Epithelial cell of esophagus (primary cell): ENCODE results near the gene GPC5.

Source experiments
- DNase-seq: peaks from one replicate; pipeline ENCODE4 v3.0.0; 2010; ENCODE audit warnings: low read depth
- H3K4me3 ChIP-seq: 2 replicates; pipeline ENCODE4 v1.5.1; 2011; ENCODE audit warnings: mild to moderate bottlenecking, low read length, control low read depth
- CTCF ChIP-seq: IDR thresholded peaks from 2 replicates; pipeline ENCODE4 v1.5.1; 2011; ENCODE audit warnings: low read depth, mild to moderate bottlenecking, low read length, control low read depth, inconsistent platforms; ENCODE audit not compliant: insufficient read depth; ENCODE audit errors: missing control alignments

Gene GPC5

GRCh38 chr13:91724591-91724990 lies 326.2 kb downstream of the GPC5 start:
- no peak for TF ChIP-seq CTCF
- H3K4me3 ChIP-seq = no peak overlapping the region
- DNase-seq = no peak

GRCh38 chr13:91725646-91726045 lies 327.2 kb downstream of the GPC5 start:
- H3K4me3 ChIP-seq = no peak overlapping the region
- no peak for TF ChIP-seq CTCF
- DNase-seq = no peak

GRCh38 chr13:91726671-91727070 lies 328.2 kb downstream of the GPC5 start:
- no peak overlapping the region for H3K4me3 ChIP-seq
- no peak for DNase-seq
- no peak for TF ChIP-seq CTCF

- no peak overlapping the region for H3K4me3 ChIP-seq
- TF ChIP-seq CTCF = no peak
- no peak for DNase-seq
These were observed 331.4 kb downstream of the GPC5 start for GRCh38 chr13:91729859-91730258.

GRCh38 chr13:91739751-91740150 lies 341.3 kb downstream of the GPC5 start:
- H3K4me3 ChIP-seq = no peak overlapping the region
- no peak for TF ChIP-seq CTCF
- DNase-seq = no peak

GRCh38 chr13:91740756-91741155 lies 342.3 kb downstream of the GPC5 start:
- no peak overlapping the region for H3K4me3 ChIP-seq
- no peak for TF ChIP-seq CTCF
- no peak for DNase-seq

GRCh38 chr13:91741925-91742324 lies 343.5 kb downstream of the GPC5 start:
- no peak for TF ChIP-seq CTCF
- H3K4me3 ChIP-seq = no peak overlapping the region
- DNase-seq = no peak
